ENCODE data around the gene PKNOX2. TPM values are rescaled to one million over a fixed set of nuclear protein-coding genes. Genes with fewer than 3 reads are reported as not detected.

PKNOX2 gene
- total and polyA plus RNA-seq, 2 of the 8 experiments (the other 6 are each of a cell fraction or from before 2014, with no cell fraction given), result 2.0 TPM

- H3K27ac ChIP-seq (ENCODE audit: low read depth, low read length), result no peak overlapping the region
- no peak overlapping the region for H2BK12ac ChIP-seq (ENCODE audit: low read depth, low read length)
- H3K23ac ChIP-seq (ENCODE audit: insufficient read length), result no peak overlapping the region
- DNase-seq (ENCODE audit: low read depth in 1 of 2, low spot score in 2 of 2) (no peak), FAIRE-seq (no peak)
- H3K4me2 ChIP-seq (ENCODE audit: insufficient read depth in 1 of 2, low read depth in 2 of 2, low read length in 2 of 2), result no peak overlapping the region
- no peak overlapping the region for H4K8ac ChIP-seq (ENCODE audit: extremely low read depth, insufficient read depth, low read length)
- peak overlapping the region; percentile 4; the same call in 1 of the 2 replicates for H2BK15ac ChIP-seq (ENCODE audit: low read length)
- H3K4ac ChIP-seq (replicated peaks; ENCODE audit: insufficient read length, low read depth, low read length), result no peak overlapping the region
- WGBS, 2 experiments (ENCODE audit: extremely low coverage in 1 of 2, insufficient coverage in 1 of 2, insufficient read length in 1 of 2, insufficient replicate concordance in 2 of 2, low coverage in 1 of 2, low lambda C conversion rate in 2 of 2, missing lambda C conversion rate in 1 of 2), result 86% methylated on average over 5 of the region's 5 CpGs; no CpG with 5 or more reads in 1 of the 2 experiments
- H3K36me3 ChIP-seq (ENCODE audit: control insufficient read depth in 2 of 4, insufficient read depth in 4 of 4, low read length in 3 of 4), result no peaks in the 10 kb centered on the region
- H3K23me2 ChIP-seq (ENCODE audit: low read depth, low read length), result 0 out of 2 replicates have a peak, but pooled peaks cover 2% of the 10 kb centered on the region
- no peaks in the 10 kb centered on the region for H3K79me1 ChIP-seq (ENCODE audit: low read depth, low read length)
- POLR2A ChIA-PET (ENCODE audit: partially characterized antibody), result interaction anchor here (1.6 kb wide), 1 partner anchor 10 kb away, joined by 5 read pairs; no protein-coding TSS in a partner anchor
- H2BK5ac ChIP-seq (ENCODE audit: low read depth, low read length), result no peak overlapping the region
- CTCF ChIA-PET (ENCODE audit: partially characterized antibody), result interaction anchor here (0.8 to 3.4 kb wide), 7 partner anchors 16 to 150 kb away, joined by 3 to 9 read pairs (median 3); no protein-coding TSS in a partner anchor
- H2BK20ac ChIP-seq (ENCODE audit: low read length), result no peak overlapping the region
- H4K5ac ChIP-seq (ENCODE audit: insufficient read length, low read depth, low read length), result no peak overlapping the region
- H3K79me2 ChIP-seq (ENCODE audit: control insufficient read depth in 1 of 2, insufficient read depth in 2 of 2, low read length in 2 of 2), result no peaks in the 10 kb centered on the region
- H2AK5ac ChIP-seq (ENCODE audit: low read depth, low read length), result no peak overlapping the region
- no peak overlapping the region for H3K18ac ChIP-seq (ENCODE audit: extremely low read depth, low read length)
- H2AFZ ChIP-seq (ENCODE audit: low read length), result no peak overlapping the region
- no peak overlapping the region for H3K56ac ChIP-seq (replicated peaks; ENCODE audit: insufficient read length, low read depth, low read length)
- H3K4me1 ChIP-seq (replicated peaks in 1 of 4; ENCODE audit: control insufficient read depth in 3 of 4, insufficient read depth in 4 of 4, low read length in 3 of 4), result peaks cover 0 to 17% (median 7%) of the 10 kb centered on the region in 4 experiments; a peak in 5 of 7 replicates
- H3K14ac ChIP-seq (ENCODE audit: insufficient read length), result no peak overlapping the region
- H3K9me3 ChIP-seq (ENCODE audit: insufficient read depth in 2 of 2, low read depth in 1 of 2, low read length in 1 of 2), result no peaks in the 10 kb centered on the region
- no peak overlapping the region for H3K4me3 ChIP-seq (ENCODE audit: extremely low read depth in 1 of 4, insufficient read depth in 2 of 4, low read depth in 3 of 4, low read length in 4 of 4)
- peaks cover 0 to 4% (median under 1%) of the 10 kb centered on the region in 4 experiments; a peak in 1 of 7 replicates for H3K27me3 ChIP-seq (replicated peaks in 1 of 4; ENCODE audit: control insufficient read depth in 3 of 4, extremely low read depth in 1 of 4, insufficient read depth in 3 of 4, low read length in 3 of 4)
- no peak overlapping the region for H2BK120ac ChIP-seq (replicated peaks; ENCODE audit: low read depth, low read length)
- H4K91ac ChIP-seq (replicated peaks; ENCODE audit: insufficient read length, low read length), result no peak overlapping the region
- H4K20me1 ChIP-seq (replicated peaks in 1 of 2; ENCODE audit: control insufficient read depth in 1 of 2, insufficient read depth in 2 of 2, low read length in 2 of 2), result no peaks in the 10 kb centered on the region
- H3K9ac ChIP-seq (replicated peaks in 1 of 4; ENCODE audit: extremely low read depth in 1 of 4, low read depth in 3 of 4, low read length in 3 of 4), result no peak overlapping the region
- TF ChIP-seq KDM1A (IDR thresholded peaks at IDR 0.05; ENCODE audit: borderline replicate concordance, low read length) (0 out of 2 replicates have a peak, but pooled peaks have one; percentile 24), KDM5A (IDR thresholded peaks at IDR 0.05; ENCODE audit: low read length) (no peak)
These were observed 76.6 kb downstream of the PKNOX2 start for GRCh38 chr11:125241104-125241503.

Data from H1 (cell line).